Measurements from ENCODE around the gene EMP3. TPM values are rescaled to one million over a fixed set of nuclear protein-coding genes. Genes with fewer than 3 reads are reported as not detected.

Gene EMP3
- total and polyA plus RNA-seq, 2 of the 13 experiments (the other 11 are each of a cell fraction or from before 2014, with no cell fraction given) = 2.2 to 7.8 TPM

DNA sequence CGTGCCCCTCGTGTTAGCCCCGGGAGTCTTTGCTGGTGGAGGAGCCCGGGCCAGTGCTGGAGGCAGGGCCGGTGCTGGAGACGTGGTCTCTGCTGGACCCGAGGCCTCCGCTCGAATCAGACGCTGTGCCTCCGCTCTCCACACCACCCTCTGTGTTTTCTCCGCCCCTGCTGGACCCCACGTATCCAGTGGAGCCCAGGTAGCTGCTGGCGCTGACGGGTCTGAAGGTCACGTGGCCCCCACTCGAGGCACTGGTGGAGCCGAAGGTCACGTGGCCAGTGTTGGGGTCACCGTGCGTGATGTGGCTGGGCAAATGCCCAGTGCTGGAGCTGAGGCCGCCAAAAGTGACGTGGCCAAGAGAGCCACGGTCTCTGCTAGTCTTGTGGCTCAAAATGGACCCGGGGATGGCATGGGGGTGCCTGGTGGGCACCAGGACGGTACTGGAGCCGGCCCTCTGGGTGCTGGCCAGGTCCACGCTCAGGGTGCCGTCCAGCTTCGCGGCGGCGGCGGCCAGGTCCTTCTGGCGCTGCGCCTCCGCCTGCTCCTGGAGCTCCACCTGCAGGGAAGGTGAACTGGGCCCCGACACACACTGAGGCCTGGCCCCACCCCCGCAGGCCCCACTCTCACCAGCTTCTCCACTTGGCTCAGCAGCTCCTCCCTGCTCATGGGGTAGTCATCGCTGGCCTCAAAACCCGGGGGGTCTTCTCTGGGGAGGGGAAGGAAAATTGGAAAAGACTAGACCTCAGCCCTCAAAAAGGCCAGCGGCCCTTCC, 28.2 kb upstream of the EMP3 start (continued):
- 0 out of 2 replicates have a peak, but pooled peaks have one; percentile 17 for TF ChIP-seq ZBTB38 (CRISPR knock-in tag; IDR thresholded peaks at IDR 0.05)
- TF ChIP-seq, protein P1, sequence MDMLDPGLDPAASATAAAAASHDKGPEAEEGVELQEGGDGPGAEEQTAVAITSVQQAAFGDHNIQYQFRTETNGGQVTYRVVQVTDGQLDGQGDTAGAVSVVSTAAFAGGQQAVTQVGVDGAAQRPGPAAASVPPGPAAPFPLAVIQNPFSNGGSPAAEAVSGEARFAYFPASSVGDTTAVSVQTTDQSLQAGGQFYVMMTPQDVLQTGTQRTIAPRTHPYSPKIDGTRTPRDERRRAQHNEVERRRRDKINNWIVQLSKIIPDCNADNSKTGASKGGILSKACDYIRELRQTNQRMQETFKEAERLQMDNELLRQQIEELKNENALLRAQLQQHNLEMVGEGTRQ (IDR thresholded peaks at IDR 0.05; ENCODE audit: low read depth, low read length) = peak; percentile 37; the same call in 1 of the 2 replicates
- TF ChIP-seq, protein P1 (CRISPR knock-in tag; IDR thresholded peaks at IDR 0.05; ENCODE audit: borderline replicate concordance) = no peak
- TF ChIP-seq, protein P2, sequence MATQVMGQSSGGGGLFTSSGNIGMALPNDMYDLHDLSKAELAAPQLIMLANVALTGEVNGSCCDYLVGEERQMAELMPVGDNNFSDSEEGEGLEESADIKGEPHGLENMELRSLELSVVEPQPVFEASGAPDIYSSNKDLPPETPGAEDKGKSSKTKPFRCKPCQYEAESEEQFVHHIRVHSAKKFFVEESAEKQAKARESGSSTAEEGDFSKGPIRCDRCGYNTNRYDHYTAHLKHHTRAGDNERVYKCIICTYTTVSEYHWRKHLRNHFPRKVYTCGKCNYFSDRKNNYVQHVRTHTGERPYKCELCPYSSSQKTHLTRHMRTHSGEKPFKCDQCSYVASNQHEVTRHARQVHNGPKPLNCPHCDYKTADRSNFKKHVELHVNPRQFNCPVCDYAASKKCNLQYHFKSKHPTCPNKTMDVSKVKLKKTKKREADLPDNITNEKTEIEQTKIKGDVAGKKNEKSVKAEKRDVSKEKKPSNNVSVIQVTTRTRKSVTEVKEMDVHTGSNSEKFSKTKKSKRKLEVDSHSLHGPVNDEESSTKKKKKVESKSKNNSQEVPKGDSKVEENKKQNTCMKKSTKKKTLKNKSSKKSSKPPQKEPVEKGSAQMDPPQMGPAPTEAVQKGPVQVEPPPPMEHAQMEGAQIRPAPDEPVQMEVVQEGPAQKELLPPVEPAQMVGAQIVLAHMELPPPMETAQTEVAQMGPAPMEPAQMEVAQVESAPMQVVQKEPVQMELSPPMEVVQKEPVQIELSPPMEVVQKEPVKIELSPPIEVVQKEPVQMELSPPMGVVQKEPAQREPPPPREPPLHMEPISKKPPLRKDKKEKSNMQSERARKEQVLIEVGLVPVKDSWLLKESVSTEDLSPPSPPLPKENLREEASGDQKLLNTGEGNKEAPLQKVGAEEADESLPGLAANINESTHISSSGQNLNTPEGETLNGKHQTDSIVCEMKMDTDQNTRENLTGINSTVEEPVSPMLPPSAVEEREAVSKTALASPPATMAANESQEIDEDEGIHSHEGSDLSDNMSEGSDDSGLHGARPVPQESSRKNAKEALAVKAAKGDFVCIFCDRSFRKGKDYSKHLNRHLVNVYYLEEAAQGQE (IDR thresholded peaks at IDR 0.05; ENCODE audit: borderline replicate concordance in 1 of 2, low read depth in 1 of 2, low read length in 2 of 2) = no peak

DNA sequence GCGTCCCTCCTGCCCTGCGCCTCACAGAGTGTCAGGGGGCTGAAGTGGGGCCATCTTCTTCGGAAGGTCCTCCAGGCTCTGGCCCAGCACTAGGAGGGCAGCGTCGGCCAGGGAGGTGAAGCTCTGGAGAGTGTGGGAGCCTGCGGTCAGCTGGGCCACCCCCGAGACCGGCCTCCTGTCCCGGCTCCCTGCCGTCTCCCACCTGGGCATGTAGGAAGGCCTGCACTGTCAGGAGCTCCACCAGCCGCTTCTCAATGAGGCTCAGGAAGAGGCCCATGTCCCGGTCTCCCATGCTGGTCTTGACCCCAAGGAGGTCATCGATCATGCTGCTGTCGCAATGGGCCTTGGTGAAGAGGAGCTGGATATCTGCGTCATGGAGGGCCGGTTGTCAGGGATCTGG, 27.4 kb upstream of the EMP3 start:
- Histone ChIP-seq H3K36me3 (replicated peaks in 1 of 2; ENCODE audit: control insufficient read depth in 1 of 2, insufficient read depth in 2 of 2, low read length in 2 of 2) (no peaks in the 10 kb centered on the region), H3K79me2 (ENCODE audit: insufficient read depth, low read length) (no peaks in the 10 kb centered on the region), H3K4me2 (ENCODE audit: low read depth, low read length) (no peak overlapping the region), H3K27me3 (ENCODE audit: control insufficient read depth in 1 of 2, insufficient read depth in 2 of 2, low read length in 2 of 2) (0 out of 5 replicates have a peak, but pooled peaks cover 0 to 2% of the 10 kb centered on the region in 2 experiments), H2AFZ (ENCODE audit: low read length) (no peak overlapping the region), H4K20me1 (ENCODE audit: insufficient read depth, low read length) (no peaks in the 10 kb centered on the region), H3K4me1 (ENCODE audit: insufficient read depth, low read length) (peaks cover 26% of the 10 kb centered on the region), H3K27ac (ENCODE audit: extremely low read length, insufficient read depth, low read length) (no peak overlapping the region), H3K9me3 (ENCODE audit: low read length) (no peaks in the 10 kb centered on the region), H3K9ac (ENCODE audit: insufficient read depth, low read depth, low read length) (no peak overlapping the region), H3K4me3 (replicated peaks in 1 of 3; ENCODE audit: insufficient read depth in 1 of 3, low read depth in 2 of 3, low read length in 3 of 3) (no peak overlapping the region)
- peak; percentile 15; the same call in 1 of the 2 replicates for TF ChIP-seq NR2F6 (IDR thresholded peaks at IDR 0.05)
- TF ChIP-seq NR2F6 (CRISPR knock-in tag; IDR thresholded peaks at IDR 0.05) = no peak
- 0 out of 2 replicates have a peak, but pooled peaks have one; percentile 16 for TF ChIP-seq RXRA (CRISPR knock-in tag; IDR thresholded peaks at IDR 0.05)
- TF ChIP-seq CEBPB (IDR thresholded peaks at IDR 0.05; ENCODE audit: borderline replicate concordance, low read depth, low read length) = peak; percentile 22; the same call in 1 of the 2 replicates
- TF ChIP-seq, protein P3, sequence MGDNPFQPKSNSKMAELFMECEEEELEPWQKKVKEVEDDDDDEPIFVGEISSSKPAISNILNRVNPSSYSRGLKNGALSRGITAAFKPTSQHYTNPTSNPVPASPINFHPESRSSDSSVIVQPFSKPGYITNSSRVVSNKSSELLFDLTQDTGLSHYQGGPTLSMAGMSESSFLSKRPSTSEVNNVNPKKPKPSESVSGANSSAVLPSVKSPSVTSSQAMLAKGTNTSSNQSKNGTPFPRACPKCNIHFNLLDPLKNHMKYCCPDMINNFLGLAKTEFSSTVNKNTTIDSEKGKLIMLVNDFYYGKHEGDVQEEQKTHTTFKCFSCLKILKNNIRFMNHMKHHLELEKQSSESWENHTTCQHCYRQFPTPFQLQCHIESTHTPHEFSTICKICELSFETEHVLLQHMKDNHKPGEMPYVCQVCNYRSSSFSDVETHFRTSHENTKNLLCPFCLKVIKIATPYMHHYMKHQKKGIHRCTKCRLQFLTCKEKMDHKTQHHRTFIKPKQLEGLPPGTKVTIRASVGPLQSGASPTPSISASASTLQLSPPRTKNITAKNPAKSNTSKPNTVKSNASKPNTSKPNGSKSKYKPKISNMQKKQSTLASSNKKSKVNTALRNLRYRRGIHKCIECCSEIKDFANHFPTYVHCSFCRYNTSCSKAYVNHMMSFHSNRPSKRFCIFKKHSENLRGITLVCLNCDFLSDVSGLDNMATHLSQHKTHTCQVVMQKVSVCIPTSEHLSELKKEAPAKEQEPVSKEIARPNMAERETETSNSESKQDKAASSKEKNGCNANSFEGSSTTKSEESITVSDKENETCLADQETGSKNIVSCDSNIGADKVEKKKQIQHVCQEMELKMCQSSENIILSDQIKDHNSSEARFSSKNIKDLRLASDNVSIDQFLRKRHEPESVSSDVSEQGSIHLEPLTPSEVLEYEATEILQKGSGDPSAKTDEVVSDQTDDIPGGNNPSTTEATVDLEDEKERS (CRISPR knock-in tag; IDR thresholded peaks at IDR 0.05) = no peak
- intact Hi-C loops (cut with micrococcal nuclease; ENCODE audit: unreplicated experiment) = no loop called here
- DNase-seq (ENCODE audit: low spot score) (no peak), ATAC-seq (peak; percentile 27), FAIRE-seq (no peak)
- CTCF ChIA-PET (ENCODE audit: low intra/inter-chr PET ratio, low total read pairs) = no interaction called here
- in situ Hi-C loops (cut with HindIII; ENCODE audit: extremely low pct_ligation_motif_present, low pct_unique_long_range_greater_than_20kb) = no loop called here
- no TSS peak for BruUV-seq (replicated peaks)
- 56% methylated on average over 7 of the region's 16 CpGs for WGBS (ENCODE audit: low lambda C conversion rate)
- POLR2A ChIA-PET = no interaction called here
